HEK293 (cell line): ENCODE data around the gene GRIK2.

ENCODE experiments used
- CTCF ChIA-PET: fragments of 350-600 bp; formaldehyde crosslinking; extraction: SDS; loops from one replicate; lab custom pipeline; 2021; ENCODE audit warnings: antibody characterized with exemption; lab: Yijun Ruan, JAX
- POLR2A ChIA-PET: fragments of 300-600 bp; formaldehyde crosslinking; extraction: SDS; loops from one replicate; lab custom pipeline; 2020; ENCODE audit warnings: antibody characterized with exemption, inconsistent platforms; lab: Yijun Ruan, JAX
- H3K27ac ChIP-seq: fragments of 200-500 bp; sonication (Bioruptor generic); 2 replicates; pipeline ENCODE4 v1.5.1; 2014; ENCODE audit warnings: low read depth, low read length, control low read depth, inconsistent platforms; ENCODE audit errors: extremely low read depth
- H3K36me3 ChIP-seq, 2 experiments: fragments of 200-500 bp in 1 of 2; sonication (Bioruptor generic) in 1 of 2; 1 replicate in 1 of 2; 2 replicates in 1 of 2; pipeline ENCODE4 v1.5.1; 2014 to 2017; ENCODE audit warnings: inconsistent platforms in 2 of 2, low read length in 2 of 2; ENCODE audit not compliant: control insufficient read depth in 2 of 2, insufficient read depth in 1 of 2
- H3K4me1 ChIP-seq: fragments of 200-500 bp; sonication (Bioruptor generic); 2 replicates; pipeline ENCODE4 v1.5.1; 2014; ENCODE audit warnings: mild to moderate bottlenecking, low read length, inconsistent platforms; ENCODE audit not compliant: control insufficient read depth, insufficient read depth
- H3K4me3 ChIP-seq: 2 replicates; pipeline ENCODE4 v1.5.1; 2011; ENCODE audit warnings: low read depth, mild to moderate bottlenecking, control low read depth, low read length, moderate library complexity
- H3K9me3 ChIP-seq: fragments of 200-500 bp; sonication (Bioruptor generic); 2 replicates; pipeline ENCODE4 v1.5.1; 2014; ENCODE audit warnings: low read depth, low read length, inconsistent platforms; ENCODE audit not compliant: control insufficient read depth, insufficient read depth
- BCL11B ChIP-seq: fragments of 450-650 bp; formaldehyde crosslinking; IDR thresholded peaks from 2 replicates; pipeline ENCODE4 v1.5.1; 2016; ENCODE audit warnings: low read depth, missing biosample characterization, missing genetic modification characterization
- ELK4 ChIP-seq: IDR thresholded peaks from 2 replicates; pipeline ENCODE4 v1.6.1; 2011; ENCODE audit warnings: mild to moderate bottlenecking, low read depth, low read length, borderline replicate concordance
- FEZF1 ChIP-seq: fragments of 450-650 bp; formaldehyde crosslinking; IDR thresholded peaks from 2 replicates; pipeline ENCODE4 v1.5.1; 2016; ENCODE audit warnings: missing biosample characterization, missing genetic modification characterization
- KLF9 ChIP-seq: fragments of 450-650 bp; formaldehyde crosslinking; IDR thresholded peaks from 2 replicates; pipeline ENCODE4 v1.5.1; 2016; ENCODE audit warnings: missing biosample characterization, missing genetic modification characterization, low read depth
- ZNF138 ChIP-seq: fragments of 450-650 bp; formaldehyde crosslinking; IDR thresholded peaks from 2 replicates; pipeline ENCODE4 v1.5.1; 2016; ENCODE audit warnings: missing biosample characterization, missing genetic modification characterization, borderline replicate concordance
- ZNF148 ChIP-seq: fragments of 450-650 bp; formaldehyde crosslinking; IDR thresholded peaks from 2 replicates; pipeline ENCODE4 v1.5.0; 2017; ENCODE audit warnings: missing biosample characterization, missing genetic modification characterization, borderline replicate concordance
- ZNF16 ChIP-seq: fragments of 450-650 bp; formaldehyde crosslinking; IDR thresholded peaks from 2 replicates; pipeline ENCODE4 v1.5.1; 2016; ENCODE audit warnings: low read depth, missing biosample characterization, missing genetic modification characterization
- ZNF211 ChIP-seq: fragments of 450-650 bp; formaldehyde crosslinking; IDR thresholded peaks from 2 replicates; pipeline ENCODE4 v1.5.1; 2016; ENCODE audit warnings: low read depth, missing biosample characterization, missing genetic modification characterization
- ZNF473 ChIP-seq: fragments of 450-650 bp; formaldehyde crosslinking; IDR thresholded peaks from 2 replicates; pipeline ENCODE4 v1.5.1; 2017; ENCODE audit warnings: missing biosample characterization, missing genetic modification characterization
- ZNF549 ChIP-seq: fragments of 450-650 bp; IDR thresholded peaks from 2 replicates; pipeline ENCODE4 v1.5.1; 2018; ENCODE audit warnings: missing biosample characterization, missing genetic modification characterization, mild to moderate bottlenecking, inconsistent platforms, moderate library complexity
- ZNF580 ChIP-seq: fragments of 450-650 bp; formaldehyde crosslinking; IDR thresholded peaks from 2 replicates; pipeline ENCODE4 v1.5.1; 2016; ENCODE audit warnings: missing biosample characterization, missing genetic modification characterization
- ZNF600 ChIP-seq: fragments of 450-650 bp; formaldehyde crosslinking; IDR thresholded peaks from 2 replicates; pipeline ENCODE4 v1.5.1; 2016; ENCODE audit warnings: missing biosample characterization, missing genetic modification characterization
- ZNF654 ChIP-seq: fragments of 450-650 bp; formaldehyde crosslinking; IDR thresholded peaks from 2 replicates; pipeline ENCODE4 v1.5.1; 2016; ENCODE audit warnings: low read depth, missing biosample characterization, missing genetic modification characterization
- ZNF660 ChIP-seq: fragments of 450-650 bp; IDR thresholded peaks from 2 replicates; pipeline ENCODE4 v1.5.1; 2018; ENCODE audit warnings: missing biosample characterization, mild to moderate bottlenecking, missing genetic modification characterization
- ZNF76 ChIP-seq: fragments of 450-650 bp; formaldehyde crosslinking; IDR thresholded peaks from 2 replicates; pipeline ENCODE4; 2016; ENCODE audit warnings: low read depth, missing biosample characterization, missing genetic modification characterization, borderline replicate concordance
- ZNF768 ChIP-seq: fragments of 450-650 bp; formaldehyde crosslinking; IDR thresholded peaks from 2 replicates; pipeline ENCODE4 v1.5.1; 2018; ENCODE audit warnings: missing biosample characterization, mild to moderate bottlenecking, missing genetic modification characterization
- ZNF777 ChIP-seq: fragments of 450-650 bp; formaldehyde crosslinking; IDR thresholded peaks from 2 replicates; pipeline ENCODE4 v1.5.1; 2017; ENCODE audit warnings: missing biosample characterization, missing genetic modification characterization, borderline replicate concordance
- ZNF837 ChIP-seq: fragments of 450-650 bp; formaldehyde crosslinking; IDR thresholded peaks from 2 replicates; pipeline ENCODE4 v1.5.1; 2016; ENCODE audit warnings: missing biosample characterization, missing genetic modification characterization
- TF ChIP-seq, protein P1 (sequence below): fragments of 450-650 bp; formaldehyde crosslinking; IDR thresholded peaks from 2 replicates; pipeline ENCODE4 v1.5.1; 2016; ENCODE audit warnings: missing biosample characterization, missing genetic modification characterization, low read depth
- TF ChIP-seq, protein P2 (sequence below): fragments of 450-650 bp; formaldehyde crosslinking; IDR thresholded peaks from 2 replicates; pipeline ENCODE4 v1.5.1; 2016; ENCODE audit warnings: missing biosample characterization, missing genetic modification characterization

The GRIK2 gene

GRCh38 chr6:101826678-101827077, 433.2 kb downstream of the GRIK2 start:
- TF ChIP-seq ZNF837 (no peak), ZNF777 (tag by site-specific recombination) (no peak), ZNF654 (no peak), ZNF211 (tag by site-specific recombination) (no peak), ZNF580 (tag by site-specific recombination) (no peak), ZNF138 (tag by site-specific recombination) (no peak), ZNF148 (tag by site-specific recombination) (no peak), KLF9 (tag by site-specific recombination) (no peak), ZNF473 (tag by site-specific recombination) (no peak), ZNF600 (no peak)
- CTCF ChIA-PET = no interaction called here
- Histone ChIP-seq H3K9me3 (no peaks in the 10 kb centered on the region), H3K36me3 (no peaks in the 10 kb centered on the region), H3K27ac (no peak overlapping the region), H3K4me1 (no peaks in the 10 kb centered on the region), H3K4me3 (no peak overlapping the region)
- POLR2A ChIA-PET = no interaction called here

DNA sequence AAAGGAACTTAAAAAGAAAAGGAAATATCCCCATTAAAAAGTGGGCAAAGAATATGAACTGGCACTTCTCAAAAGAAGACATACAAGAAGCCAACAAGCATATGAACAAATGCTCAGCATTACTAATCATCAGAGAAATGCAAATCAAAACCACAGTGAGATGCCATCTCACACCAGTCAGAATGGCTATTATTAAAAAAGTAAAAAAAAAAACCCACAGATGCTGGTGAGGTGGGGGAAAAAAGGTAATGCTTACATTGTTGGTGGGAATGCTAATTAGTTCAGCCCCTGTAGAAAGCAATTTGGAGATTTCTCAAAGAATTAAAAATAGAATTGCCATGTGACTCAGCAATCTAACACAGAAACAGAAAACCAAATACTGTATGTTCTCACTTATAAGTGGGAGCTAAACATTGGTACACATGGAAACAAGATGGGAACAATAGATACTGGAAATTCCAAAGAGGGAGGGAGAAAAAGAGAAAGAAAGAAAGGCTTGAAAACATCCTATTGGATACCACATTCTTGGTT, 437.1 kb downstream of the GRIK2 start:
- Histone ChIP-seq H3K4me1 (no peaks in the 10 kb centered on the region), H3K36me3 (no peaks in the 10 kb centered on the region), H3K4me3 (no peak overlapping the region), H3K27ac (no peak overlapping the region), H3K9me3 (no peaks in the 10 kb centered on the region)
- CTCF ChIA-PET = no interaction called here
- POLR2A ChIA-PET = no interaction called here
- TF ChIP-seq ZNF76 (tag by site-specific recombination) (no peak), ZNF660 (tag by site-specific recombination) (no peak)

- no peak for TF ChIP-seq ZNF16 (tag by site-specific recombination)
- no peak for TF ChIP-seq ZNF768 (tag by site-specific recombination)
- TF ChIP-seq ZNF549 (tag by site-specific recombination) = no peak
- no peak for TF ChIP-seq FEZF1 (tag by site-specific recombination)
- TF ChIP-seq, protein P1, sequence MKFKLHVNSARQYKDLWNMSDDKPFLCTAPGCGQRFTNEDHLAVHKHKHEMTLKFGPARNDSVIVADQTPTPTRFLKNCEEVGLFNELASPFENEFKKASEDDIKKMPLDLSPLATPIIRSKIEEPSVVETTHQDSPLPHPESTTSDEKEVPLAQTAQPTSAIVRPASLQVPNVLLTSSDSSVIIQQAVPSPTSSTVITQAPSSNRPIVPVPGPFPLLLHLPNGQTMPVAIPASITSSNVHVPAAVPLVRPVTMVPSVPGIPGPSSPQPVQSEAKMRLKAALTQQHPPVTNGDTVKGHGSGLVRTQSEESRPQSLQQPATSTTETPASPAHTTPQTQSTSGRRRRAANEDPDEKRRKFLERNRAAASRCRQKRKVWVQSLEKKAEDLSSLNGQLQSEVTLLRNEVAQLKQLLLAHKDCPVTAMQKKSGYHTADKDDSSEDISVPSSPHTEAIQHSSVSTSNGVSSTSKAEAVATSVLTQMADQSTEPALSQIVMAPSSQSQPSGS (tag by site-specific recombination) = no peak
- TF ChIP-seq, protein P2, sequence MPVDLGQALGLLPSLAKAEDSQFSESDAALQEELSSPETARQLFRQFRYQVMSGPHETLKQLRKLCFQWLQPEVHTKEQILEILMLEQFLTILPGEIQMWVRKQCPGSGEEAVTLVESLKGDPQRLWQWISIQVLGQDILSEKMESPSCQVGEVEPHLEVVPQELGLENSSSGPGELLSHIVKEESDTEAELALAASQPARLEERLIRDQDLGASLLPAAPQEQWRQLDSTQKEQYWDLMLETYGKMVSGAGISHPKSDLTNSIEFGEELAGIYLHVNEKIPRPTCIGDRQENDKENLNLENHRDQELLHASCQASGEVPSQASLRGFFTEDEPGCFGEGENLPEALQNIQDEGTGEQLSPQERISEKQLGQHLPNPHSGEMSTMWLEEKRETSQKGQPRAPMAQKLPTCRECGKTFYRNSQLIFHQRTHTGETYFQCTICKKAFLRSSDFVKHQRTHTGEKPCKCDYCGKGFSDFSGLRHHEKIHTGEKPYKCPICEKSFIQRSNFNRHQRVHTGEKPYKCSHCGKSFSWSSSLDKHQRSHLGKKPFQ (tag by site-specific recombination) = no peak
- no peak for TF ChIP-seq ELK4
- TF ChIP-seq BCL11B (tag by site-specific recombination) = no peak
- TF ChIP-seq, all 188 proteins: peak for 0
- Histone ChIP-seq H3K27ac (no peak overlapping the region), H3K36me3 (no peaks in the 10 kb centered on the region), H3K4me3 (no peak overlapping the region), H3K9me3 (no peaks in the 10 kb centered on the region), H3K4me1 (no peaks in the 10 kb centered on the region)
- ChIA-PET CTCF (no interaction called here), POLR2A (no interaction called here)
These were observed 438.9 kb downstream of the GRIK2 start for GRCh38 chr6:101832371-101832770.
